CD4-positive, alpha-beta T cell treated with Interleukin-4 for 4 hours (primary cell): Measurements from ENCODE around the gene PEPD.

Experiments used
- DNase-seq: peaks from one replicate; pipeline ENCODE4 v3.0.0-alpha.2; 2020

PEPD gene

DNA sequence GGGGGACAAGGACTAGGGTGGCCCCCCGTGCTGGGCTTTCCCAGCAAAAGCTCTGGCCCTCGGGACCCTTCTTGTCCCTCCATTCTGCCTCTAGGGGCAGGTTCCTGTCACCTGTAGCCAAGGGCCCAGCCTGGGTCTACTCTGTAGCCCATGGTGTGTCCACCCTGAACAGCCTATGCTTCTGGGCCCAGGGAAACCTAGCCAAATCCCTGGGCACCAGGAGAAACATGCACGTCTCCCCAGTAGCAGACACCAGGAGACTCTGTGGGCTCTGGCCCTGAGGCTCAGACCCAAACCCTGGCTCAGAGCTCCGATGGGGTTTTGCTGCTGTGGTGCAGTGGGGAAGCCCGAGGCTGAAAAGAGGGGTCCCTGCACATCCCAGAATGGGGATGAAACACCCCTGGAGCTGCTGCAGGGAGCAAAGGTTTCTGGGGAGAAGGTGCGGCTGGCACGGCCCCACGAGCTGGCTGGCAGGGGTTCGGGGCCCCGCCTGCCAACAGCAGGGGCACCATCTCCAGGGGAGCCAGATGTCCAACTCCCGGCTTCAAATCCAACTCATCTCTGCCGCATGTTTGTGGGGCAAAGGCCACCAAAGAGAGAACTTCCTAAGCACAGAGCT lies 129.9 kb downstream of the PEPD start:
- no peak for DNase-seq

DNA sequence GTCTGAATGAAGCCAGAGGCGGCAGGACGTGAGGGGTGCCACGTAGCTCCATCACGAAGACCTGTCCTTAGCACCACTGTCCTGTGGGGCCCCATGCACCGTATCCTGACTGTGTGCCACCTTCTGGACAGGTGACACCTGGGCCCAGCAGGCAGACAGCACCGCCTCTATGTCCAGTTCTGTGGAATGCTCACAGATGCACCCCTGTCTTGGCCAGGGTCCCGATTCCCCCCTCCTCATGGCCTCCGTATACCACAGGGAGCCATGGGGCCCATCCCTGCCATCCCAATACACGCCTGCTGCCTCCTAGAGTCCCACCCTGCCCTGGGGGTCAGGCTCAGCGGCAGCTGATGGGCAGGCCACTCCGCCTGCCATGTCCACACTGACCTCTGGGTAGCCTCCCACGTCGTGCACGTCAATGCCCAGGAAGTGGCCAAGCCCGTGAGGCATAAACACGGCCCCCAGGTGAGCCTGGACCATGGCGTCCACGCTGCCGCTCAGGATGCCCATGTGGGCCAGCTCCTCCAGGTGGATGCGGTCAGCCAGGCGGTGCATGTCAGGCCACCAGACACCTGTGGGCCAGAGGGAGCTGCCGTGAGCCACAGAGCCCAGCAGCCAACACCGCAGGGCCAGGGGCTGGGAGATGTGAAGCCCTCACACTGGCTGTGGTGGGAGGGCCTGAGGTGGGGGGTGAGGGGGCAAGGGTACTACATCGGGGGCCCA lies 130.5 kb downstream of the PEPD start:
- DNase-seq = no peak

DNA sequence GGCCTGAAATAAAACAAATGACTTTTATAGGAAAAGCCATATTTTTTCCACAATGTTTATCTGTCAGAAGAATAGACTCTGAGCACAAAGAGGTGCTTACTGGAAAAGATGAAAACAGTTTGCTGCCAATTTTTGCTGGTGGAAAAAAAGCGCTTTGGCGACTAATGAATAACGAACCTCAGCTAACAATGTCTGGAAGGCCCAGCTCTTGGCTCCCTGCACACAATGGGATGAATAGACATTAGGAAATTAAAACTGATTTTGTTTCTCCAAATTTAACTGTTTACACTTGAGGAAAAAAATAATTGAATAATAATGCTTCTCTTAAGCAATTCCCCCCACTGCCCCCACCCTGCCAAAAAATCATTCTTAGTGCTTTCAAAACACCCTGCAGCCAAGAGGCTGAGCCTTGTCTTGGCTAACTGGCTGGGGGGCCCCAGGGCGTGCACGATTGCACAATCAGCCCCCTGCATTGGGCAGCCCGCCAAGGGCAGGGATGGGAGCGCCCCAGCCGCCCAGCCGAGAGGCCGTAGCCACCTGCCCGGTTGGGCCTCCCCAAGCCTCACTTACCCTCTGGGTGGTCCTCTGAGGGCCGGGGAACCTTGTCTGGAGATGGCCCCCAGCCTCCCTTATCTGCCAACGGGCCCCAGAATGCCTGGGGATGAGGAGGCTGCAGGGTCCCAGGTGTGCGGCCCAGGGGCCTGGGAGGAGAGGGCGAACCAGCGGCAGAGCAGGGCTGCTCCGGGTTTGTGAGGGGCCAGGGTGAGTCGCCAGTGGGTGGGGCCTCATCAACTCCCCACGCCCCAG lies 131.3 kb downstream of the PEPD start:
- DNase-seq = no peak

DNA sequence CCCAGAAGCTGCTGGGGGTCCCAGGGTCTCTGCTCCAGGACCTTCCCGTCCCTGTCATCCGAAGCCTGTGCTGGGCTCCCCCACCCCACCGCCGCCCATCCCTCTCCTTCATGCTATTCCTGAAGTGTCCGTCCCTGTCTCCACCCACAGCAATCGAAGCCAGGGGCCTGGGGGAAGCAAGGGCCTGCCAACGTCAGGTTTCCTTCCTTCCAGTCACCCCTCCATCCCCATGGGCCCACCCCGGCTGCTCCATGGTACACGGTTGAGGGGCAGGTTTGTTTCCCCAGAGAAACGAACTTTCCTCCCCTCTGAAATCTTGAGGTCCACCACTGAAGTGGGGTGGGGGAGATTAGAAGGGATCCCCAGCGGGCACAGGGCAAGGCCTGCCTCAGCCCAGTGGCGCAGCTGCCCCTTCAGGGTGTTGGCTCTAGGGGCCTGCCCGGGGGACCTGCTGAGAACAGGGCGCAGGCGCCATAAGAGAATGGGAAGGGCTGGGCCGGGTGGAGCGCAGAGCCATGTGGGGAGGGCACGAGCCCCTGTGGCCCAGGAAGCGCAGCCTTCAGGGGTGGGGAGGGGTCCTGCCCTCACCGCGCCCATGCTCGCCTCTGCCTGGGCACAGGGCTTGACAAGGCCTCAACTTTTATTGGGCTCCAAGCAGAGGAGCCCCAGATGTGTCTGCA lies 132.0 kb downstream of the PEPD start:
- DNase-seq = no peak

DNA sequence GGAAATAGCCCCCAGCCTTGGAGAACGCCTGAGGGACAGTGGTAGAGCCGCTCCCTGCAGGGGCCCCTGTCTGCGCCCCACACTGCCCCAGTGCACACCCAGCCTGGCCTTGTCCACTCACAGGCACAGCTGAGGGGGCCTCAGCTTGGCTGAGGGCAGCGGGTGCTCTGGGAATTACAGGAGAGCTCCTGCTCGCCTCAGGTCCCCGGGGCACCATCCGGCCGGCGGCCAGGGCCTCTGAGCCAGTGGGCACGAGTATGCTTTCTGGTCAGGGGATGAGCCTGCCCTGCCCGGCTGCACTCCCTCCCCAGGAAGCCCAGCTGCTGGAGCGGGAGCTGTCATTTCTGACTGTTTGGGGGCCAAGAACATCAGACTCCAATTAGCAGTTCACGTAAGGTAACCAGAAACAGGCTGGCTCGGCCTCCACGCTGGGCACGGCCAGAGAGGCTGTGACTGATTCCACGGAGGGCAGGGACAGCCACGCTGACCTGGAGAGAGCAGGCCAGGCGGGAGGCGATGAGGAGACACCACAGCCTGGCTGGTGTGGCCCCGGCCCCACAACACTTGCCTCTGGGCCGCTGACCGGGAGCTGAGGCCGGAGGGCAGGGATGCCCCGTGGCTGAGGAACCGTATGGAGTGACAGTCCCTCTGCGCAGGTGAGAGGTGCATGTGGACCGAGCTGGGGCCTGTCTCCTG lies 132.7 kb downstream of the PEPD start:
- DNase-seq = no peak

DNA sequence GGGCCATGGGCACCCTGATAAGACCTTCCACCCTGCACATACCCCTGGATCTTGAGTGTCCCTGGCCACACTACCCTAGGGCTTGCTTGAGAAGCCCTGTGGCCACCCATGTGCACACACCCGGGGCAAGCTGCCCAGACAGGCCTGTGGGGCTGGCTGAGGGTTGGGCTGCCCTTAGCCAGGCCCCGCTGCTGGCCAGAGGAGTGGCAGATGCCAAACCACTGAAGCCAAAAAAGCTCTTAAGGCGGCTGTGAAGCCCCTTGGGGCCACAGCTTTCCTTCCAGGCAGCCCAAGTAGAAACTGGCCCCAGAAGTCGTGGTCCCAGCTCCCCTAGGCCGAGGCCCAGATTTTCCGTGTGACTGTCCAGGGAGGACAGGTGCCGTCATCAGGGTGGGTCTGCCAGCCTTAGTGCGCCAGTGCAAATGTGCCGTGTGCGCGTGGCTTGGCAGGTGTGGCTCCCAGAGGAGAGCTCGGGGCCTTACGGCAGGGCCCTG lies 133.3 kb downstream of the PEPD start:
- DNase-seq = no peak

DNA sequence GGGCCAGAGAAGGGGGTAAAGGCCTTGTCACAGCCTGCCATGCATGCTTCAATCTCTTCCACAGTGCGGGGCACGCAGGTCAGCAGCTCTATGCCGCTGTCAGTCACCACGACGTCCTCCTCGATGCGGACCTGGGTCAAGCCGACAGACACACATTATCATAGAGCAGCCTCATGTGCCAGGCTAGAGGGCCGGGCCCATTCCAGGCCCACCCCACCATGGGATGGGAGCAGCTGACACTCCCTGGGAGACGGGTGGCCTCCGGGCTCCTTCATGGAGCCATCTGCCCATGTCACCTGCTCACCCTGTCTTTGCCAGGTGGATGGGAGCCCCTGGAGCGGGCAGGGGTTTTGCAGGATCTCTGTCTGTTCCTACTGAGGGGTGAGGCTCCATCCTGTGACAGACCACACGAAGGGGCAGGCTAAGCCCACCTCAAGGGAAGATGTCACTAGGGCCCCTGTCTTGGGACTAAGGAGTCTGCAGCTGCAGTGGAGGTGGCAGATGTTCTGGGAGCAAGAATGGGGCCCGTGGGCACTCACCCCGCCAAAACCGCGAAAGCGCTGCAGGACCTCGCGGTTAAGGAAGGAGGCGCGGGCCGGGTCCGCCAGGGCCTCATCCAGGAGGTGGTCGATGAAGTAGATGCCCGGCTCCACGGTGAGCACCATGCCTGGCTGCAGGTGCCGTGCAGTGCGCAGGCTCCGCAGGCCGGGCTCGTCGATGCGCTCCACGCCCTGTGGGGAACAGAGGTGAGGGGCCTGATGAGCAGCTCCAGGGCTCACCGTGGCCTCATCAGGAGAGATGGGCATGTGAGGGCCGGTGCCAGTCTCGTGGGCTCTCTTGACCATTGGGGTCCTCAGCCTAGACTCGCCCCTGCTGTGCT lies 134.0 kb downstream of the PEPD start:
- no peak for DNase-seq

DNA sequence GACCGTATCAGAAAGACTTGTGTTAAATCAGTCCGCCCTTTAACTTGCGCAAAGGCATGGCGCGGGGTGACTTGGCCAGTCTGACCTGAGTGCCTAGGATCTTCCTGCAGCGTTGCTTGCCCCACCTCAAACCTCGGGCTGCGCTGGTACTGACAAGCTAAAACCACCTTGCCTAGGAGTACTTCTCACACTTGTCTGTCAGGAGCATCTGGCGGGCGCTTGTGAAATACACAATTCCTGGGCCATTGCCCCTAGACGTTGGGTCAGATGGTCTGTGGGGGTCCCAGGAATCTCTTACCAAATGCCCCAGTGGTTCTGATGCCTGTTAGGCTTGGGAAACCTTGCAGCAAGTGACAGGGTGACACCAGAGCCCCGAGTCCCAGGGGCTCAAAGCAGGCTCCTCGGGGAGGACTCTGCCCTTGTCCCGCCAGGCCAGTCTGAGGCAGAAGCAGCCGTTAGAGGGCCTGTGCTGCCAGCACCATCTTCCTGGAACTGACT lies 135.2 kb downstream of the PEPD start:
- no peak for DNase-seq

DNA sequence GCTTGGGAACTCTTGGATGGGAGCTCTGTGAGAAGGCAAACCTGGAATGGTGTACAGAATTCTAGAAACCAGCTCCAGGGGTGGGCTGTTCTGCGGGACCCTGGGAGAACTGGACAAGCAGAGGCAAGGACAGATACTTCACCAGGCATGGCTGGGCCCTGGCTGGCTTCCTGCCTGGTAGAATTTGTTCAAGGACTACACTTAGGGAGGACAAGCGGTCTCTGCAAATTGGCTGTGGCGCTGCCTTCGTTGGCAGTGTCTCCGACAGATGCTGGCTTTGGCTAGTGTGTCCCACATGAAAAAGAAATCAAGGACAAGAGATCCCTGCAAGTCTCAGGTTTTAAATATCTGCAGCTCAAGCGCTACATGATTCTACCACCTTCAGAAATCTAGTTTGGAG lies 135.6 kb downstream of the PEPD start:
- DNase-seq = no peak

DNA sequence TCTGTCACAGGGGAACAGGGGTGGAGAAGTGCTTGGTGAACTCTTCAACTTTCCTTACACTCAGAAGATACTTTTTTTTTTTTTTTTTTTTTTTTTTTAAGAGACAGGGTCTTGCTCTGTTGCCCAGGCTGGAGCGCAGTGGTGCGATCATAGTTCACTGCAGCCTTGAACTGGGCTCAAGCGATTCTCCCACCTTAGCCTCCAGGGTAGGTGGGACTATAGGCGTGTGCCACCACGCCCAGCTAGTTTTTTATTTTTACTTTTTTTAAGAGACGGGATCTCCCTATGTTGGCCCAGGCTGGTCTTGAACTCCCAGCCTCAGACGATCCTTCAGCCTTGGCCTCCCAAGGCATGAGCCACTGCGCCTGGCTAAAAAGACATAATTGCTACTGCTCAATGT lies 136.6 kb downstream of the PEPD start:
- no peak for DNase-seq

DNA sequence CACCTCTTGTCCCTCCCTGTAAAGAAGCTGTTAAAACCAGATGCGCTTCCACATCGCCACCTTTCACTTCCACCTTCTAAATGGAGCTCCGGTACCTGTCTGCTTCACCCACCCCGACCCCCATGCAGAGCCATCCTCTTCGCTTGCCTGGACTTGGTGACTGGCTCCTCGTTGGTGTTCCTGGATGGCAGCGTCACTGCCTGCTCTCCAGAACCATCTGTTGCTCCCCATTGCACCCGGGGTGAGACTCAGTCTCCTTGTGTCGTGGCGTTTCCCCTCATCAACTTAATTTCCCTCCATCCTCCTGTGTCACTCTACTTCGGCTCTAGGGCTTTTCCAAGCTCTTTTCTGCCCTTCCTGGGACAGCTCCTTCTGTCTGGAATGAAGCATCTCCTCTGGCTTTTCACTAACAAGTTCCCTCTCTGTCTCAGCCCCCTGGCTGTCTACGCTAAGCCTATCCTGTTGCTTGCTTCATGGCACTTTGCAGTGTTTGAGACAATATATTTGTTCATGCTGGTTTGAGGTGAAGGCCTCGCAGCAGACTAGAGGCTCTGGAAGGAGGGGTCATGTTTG lies 137.8 kb downstream of the PEPD start:
- no peak for DNase-seq

DNA sequence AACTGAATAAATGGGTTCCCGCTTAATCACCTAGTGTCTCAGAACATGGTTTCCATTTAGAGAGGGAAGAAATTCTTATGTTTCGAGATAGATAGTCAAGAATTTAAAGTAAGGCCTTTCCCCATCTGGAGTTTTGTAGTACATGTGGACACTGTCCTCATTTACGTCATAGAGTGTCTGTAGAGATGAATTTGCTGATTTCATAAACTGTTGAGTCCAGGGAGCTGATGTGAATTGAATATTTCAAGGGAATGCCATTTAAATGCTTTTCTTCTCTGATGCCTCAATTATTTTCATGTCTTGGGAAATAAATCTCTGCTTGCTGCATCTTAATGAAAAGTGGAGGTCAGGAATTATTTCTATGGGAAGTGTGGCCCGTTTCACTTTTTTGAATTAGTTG lies 138.6 kb downstream of the PEPD start:
- DNase-seq = no peak

DNA sequence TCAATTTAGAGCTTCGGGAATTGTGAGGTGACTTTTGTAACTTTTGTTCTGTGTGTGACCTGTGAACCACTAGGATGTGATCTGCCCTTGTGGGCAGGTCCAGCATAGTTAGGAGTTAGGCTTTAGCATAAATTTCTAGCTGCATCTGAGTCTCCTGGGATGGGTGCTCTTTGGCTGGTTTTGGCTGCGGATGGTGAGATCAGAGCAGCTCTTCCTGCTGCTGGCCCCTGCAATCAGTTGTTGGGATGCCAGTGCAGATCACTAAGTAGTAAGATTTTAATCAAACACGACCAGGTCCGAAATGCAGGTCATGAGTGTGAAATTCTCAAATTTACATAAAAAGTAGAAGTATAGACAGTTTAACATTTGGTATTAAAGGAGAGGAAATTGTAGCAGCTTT lies 139.6 kb downstream of the PEPD start:
- DNase-seq = no peak

DNA sequence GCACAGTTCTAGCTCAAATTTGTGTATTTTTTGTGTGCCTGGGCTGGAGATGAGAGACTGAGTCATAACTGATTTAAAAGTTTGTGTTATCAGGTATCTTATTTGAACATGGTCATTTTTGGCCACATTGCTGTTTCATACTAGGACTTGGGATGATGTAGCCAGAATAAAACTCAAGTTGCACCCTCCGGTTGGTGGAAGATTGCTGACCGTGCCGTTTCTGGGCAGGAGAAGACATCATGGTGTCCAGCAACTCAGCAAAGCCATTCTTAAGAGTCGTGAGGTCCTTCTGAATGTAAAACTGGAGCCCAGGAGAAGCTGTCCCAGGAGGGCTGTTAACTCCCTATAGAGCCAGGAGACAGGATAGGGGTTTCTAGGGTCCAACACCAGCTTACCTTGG lies 140.5 kb downstream of the PEPD start:
- DNase-seq = no peak

DNA sequence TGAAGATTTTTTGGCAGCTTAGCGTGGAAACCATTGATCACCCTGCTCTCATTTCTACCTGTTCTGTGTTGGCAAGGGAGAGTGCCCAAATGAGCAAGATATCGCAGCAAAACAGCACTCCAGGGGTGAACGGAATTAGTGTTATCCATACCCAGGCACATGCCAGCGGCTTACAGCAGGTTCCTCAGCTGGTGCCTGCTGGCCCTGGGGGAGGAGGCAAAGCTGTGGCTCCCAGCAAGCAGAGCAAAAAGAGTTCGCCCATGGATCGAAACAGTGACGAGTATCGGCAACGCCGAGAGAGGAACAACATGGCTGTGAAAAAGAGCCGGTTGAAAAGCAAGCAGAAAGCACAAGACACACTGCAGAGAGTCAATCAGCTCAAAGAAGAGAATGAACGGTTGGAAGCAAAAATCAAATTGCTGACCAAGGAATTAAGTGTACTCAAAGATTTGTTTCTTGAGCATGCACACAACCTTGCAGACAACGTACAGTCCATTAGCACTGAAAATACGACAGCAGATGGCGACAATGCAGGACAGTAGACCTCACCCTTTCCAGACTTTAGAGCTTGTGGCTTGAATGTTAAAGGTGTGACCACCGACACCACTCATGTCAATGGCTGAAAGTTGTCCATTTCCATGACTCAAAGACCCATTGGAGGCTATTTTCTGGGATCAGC lies 142.3 kb downstream of the PEPD start:
- DNase-seq = no peak

DNA sequence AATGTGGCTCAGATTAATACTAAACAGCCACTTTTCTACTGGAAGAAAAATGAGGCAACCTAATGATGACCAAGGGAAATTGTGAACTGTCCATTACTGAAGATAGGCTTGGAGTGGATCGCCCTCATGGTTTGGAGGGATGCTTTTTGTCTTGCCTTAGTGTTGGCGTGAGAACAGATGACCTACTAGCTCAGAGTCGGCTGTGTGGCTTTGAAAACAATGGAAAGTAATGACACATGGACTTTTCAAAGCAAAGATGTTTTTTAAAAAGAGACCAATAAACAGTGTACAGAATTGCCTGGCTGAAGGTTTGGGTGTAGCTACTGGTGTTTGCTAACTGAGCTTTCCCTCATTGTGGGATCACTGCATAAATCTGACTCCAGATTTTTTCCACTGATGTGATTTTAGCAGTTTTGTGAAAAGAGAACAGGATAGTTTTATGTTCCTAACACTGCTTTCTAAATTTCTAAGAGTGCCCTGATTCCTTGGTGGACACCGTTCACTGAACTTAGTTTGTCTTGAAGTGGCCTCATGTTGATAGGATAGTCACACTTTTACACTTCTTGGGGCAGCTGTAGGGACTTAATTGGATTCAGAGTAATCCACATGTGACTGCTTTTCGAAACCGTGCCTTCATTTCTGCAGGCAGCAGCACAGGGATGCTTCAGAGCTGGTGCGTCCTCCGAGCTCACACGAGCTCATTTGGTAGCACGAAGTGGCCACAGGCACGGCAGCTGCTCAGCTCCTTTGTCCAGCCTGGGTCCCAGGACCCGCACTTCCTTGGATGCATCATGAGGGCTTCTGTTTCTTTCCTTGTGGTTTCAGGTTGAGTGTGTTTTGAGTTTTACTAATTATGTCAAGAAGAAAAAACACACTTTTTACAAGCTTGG lies 143.8 kb downstream of the PEPD start:
- no peak for DNase-seq

DNA sequence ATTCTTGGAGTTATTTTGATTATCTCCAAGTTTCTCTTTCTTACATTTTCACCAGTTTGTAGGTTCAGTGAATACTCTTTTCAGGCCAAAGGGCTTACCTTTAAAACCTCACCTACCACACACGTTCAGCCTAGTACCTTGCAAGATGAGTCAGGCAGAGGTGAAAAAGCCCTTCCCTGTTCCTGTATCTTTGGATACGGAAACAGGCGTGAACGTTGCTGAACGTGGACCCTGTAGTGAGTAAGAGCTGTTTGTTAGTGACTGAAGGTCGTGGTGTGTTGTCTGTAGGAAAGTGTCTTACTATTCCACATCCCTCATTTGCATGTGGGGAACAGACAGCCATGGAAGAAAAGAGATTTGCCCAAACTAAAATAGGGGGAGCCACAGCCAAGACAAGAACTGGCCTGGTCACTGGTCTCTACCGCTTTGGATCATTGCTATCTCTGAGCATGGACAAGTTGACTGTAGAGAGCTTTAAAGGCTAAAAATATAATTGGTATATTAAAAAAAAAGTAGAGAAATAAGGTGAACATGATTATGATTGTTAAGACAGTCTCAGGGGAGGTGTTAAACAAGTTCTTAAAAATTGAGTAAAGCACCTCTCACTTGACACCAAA lies 144.5 kb downstream of the PEPD start:
- DNase-seq = no peak

DNA sequence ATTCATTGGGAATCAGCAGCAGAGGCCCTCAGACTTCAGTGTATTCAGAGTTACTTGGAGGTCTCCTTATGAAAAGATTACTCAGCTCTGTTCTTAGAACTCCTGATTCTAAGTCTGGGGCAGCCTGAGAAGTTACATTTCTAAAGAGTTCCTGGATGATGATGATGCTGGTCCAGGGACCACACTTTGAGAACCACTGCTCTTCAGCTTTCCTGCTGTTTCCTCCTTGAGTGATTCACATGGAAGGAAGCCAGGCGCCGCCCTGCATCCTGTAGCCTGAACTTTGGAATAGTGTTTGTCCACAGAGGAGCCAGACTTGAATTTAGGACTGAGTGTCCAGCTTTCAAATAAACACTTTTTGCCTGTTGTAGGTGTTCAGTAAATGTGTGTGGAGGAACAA lies 145.2 kb downstream of the PEPD start:
- no peak for DNase-seq

DNA sequence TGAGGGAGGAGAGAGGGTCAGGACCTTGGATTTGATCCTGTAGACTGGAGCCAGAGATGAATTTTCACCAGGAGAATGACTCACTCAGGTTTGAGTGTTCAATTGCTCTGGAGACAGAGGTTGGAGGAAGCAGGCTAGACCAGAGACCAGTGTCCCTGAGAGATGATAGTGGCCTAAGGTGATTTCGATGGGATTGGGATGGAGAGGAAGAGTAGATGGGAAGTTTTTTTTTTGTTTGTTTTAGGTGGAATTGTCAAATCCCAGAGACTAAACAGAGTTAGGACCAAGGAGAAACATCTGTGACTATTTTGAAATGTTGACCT lies 145.8 kb downstream of the PEPD start:
- no peak for DNase-seq
